ENCODE data around the gene ANKRD11. TPM values are rescaled to one million over a fixed set of nuclear protein-coding genes. Genes with fewer than 3 reads are reported as not detected.

Gene ANKRD11
- total RNA-seq, 1 donor from 2014 or later: 133 TPM

DNA sequence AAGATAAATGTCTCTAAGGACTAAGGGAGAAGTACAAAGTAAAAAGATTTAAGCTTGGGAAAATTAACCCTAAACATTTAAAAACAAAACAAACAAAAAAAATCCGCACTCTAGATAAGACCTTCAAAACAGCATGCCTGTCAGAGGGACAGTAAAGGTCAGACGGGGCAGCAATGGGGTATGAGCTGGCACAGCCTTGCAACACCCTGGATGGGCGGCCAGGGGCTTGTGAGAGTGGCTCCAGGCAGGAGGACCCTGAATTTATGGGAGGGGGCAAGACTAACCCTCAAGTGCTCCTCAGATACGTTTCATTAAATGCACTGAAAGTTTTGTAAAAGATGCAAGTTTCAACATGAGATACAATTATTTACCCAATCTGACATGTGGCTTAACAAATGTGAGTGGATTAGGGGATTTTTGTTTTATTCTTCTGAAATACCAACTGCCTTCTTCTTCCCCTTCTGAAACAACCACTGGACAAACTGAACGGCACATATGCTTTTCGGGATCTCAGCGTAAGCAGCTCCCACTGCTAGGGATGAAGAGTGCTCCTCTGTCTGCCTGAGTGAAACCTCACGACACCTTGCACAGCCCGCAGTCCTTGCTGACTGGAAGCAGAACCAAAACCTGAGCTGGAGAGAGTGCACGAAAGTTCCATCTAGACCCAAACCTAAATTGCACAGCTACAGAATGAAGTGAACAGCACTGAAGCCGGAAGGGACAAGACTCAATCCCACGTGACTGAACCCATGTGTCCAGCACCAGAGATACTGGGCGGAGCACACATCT is 128.4 kb downstream of the ANKRD11 start:
- TF ChIP-seq, protein P1, sequence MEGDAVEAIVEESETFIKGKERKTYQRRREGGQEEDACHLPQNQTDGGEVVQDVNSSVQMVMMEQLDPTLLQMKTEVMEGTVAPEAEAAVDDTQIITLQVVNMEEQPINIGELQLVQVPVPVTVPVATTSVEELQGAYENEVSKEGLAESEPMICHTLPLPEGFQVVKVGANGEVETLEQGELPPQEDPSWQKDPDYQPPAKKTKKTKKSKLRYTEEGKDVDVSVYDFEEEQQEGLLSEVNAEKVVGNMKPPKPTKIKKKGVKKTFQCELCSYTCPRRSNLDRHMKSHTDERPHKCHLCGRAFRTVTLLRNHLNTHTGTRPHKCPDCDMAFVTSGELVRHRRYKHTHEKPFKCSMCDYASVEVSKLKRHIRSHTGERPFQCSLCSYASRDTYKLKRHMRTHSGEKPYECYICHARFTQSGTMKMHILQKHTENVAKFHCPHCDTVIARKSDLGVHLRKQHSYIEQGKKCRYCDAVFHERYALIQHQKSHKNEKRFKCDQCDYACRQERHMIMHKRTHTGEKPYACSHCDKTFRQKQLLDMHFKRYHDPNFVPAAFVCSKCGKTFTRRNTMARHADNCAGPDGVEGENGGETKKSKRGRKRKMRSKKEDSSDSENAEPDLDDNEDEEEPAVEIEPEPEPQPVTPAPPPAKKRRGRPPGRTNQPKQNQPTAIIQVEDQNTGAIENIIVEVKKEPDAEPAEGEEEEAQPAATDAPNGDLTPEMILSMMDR (IDR thresholded peaks at IDR 0.05; ENCODE audit: insufficient read depth, low read length, poor library complexity, severe bottlenecking): no peak
- Histone ChIP-seq H3K4me3 (ENCODE audit: low read depth, low read length) (no peak overlapping the region), H3K27me3 (ENCODE audit: control insufficient read depth, insufficient read depth, low read length) (no peaks in the 10 kb centered on the region), H3K36me3 (ENCODE audit: control insufficient read depth, insufficient read depth, low read length) (no peaks in the 10 kb centered on the region)
- no peak for DNase-seq (ENCODE audit: low read depth)

DNA sequence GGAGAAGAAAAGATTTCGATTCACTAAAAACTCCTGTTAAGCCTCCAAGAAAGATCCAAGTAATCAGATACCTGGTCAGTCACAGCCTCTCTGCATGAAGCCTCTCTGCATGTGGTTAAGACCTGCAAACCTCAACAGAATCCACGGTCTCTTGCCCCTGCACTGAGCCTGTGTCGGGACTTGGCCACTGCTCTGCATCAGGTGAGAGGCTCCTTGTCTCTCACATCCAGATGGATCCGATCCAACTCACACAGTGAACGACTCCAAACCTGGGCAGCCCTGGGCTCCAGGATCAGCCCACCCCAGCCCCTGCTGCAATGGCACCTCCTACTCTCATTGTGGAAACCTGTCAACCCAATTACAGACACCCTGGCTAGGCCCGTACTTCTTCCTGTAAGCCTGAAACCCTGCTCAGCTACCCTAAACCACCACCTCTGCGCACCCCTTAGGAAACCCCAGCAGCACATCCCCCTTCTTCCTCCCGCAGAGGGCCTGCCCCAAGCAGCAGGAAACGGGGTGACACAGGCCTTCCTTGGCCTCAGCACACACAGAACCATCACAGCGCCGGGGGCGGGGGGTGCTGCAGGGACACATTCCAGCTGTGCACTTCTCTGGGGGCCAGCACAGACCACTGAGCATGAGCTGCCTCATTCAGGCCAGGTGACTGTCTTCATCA is 129.5 kb downstream of the ANKRD11 start:
- no peak overlapping the region for H3K4me3 ChIP-seq (ENCODE audit: low read depth, low read length)

DNA sequence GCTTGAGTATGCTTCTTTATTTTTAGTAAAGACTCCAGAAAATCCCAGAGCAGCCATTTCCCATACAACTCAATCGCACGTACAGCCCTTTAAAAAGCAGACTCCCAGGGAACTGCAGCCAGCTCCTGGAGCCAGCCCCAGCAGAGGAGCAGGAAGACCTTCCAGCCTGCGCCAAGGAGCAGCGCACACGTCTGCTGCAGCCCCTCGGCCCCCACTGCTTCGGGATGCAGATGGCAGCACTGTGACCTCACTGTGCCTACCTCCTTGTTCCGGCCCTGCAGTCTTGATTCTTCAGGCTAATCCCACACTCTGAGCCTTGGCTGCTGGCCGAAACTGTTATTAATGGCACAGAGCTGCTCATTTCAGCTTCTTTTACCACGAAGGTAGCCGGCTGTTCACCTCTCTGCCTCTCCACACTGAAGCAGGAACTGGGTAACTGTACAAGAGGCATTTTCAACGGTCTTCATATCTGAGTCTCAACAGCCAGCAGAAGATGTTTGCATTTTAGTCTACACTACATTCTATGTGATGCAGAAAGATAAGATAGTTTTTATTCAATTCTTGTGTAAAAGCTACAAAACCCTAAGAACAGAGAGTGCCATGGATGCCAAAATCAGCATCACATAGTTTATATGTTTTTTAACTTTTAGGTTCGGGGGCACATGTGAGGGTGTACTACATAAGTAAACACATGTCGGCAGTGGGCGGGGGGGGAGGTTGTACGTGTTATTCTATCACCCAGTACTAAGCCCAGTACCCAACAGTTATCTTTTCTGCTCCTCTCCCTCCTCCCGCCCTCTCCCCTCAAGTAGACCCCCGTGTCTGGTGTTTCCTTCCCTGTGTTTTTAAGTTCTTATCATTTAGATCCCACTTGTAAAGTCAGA is 130.9 kb downstream of the ANKRD11 start:
- DNase-seq (ENCODE audit: low read depth): no peak
- Histone ChIP-seq H3K4me3 (ENCODE audit: low read depth, low read length) (no peak overlapping the region), H3K27me3 (ENCODE audit: control insufficient read depth, insufficient read depth, low read length) (no peaks in the 10 kb centered on the region), H3K36me3 (ENCODE audit: control insufficient read depth, insufficient read depth, low read length) (no peaks in the 10 kb centered on the region)
- TF ChIP-seq, protein P1 (IDR thresholded peaks at IDR 0.05; ENCODE audit: insufficient read depth, low read length, poor library complexity, severe bottlenecking): no peak

More for the DNA sequence above, 129.5 kb downstream of the ANKRD11 start:
- TF ChIP-seq, protein P1 (IDR thresholded peaks at IDR 0.05; ENCODE audit: insufficient read depth, low read length, poor library complexity, severe bottlenecking): no peak
- H3K36me3 ChIP-seq (ENCODE audit: control insufficient read depth, insufficient read depth, low read length): no peaks in the 10 kb centered on the region
- no peaks in the 10 kb centered on the region for H3K27me3 ChIP-seq (ENCODE audit: control insufficient read depth, insufficient read depth, low read length)
- no peak for DNase-seq (ENCODE audit: low read depth)

DNA sequence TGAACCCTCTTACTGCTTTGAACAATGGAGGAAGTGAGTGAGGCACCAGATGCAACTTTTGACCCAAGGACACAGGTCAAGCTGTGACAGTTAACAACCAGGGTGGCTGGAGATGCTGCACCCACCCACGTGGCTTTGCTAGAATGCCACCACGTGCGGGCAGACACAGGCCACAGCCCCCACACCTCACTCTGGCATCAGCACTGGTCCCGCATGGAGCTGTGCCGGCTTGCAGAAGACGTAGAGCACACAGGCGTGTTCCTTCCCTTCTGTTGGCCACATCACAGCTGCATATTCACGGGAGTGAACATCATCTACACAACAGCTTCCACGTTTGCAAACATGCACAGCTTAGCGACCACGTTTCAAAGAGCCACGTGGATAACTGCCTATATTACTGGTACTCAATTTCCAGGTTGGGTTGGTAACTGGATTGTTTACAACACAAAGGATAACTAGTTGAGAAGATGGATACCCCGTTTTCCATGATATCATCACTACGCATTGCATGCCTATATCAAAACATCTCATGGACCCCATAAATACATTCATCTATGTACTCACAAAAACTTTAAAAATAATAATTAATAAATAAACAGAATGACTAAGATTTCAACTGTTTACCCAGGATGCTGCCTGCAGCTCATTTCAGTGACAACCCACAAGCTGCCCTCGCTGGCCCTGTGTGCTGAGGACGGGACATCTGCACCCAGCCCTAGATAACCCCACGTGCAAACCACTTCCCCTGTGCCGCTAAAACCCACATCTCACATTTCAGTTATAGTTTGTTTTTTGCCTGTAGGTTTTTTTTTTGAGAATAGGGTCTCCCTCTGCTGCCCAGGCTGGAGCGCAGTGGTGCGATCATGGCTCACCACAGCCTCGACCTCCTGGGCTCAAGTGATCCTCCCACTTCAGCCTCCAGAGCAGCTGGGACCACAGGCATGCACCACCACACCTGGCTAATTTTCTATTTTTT is 132.0 kb downstream of the ANKRD11 start:
- Histone ChIP-seq H3K27me3 (ENCODE audit: control insufficient read depth, insufficient read depth, low read length) (no peaks in the 10 kb centered on the region), H3K4me3 (ENCODE audit: low read depth, low read length) (no peak overlapping the region), H3K36me3 (ENCODE audit: control insufficient read depth, insufficient read depth, low read length) (no peaks in the 10 kb centered on the region)
- TF ChIP-seq, protein P1 (IDR thresholded peaks at IDR 0.05; ENCODE audit: insufficient read depth, low read length, poor library complexity, severe bottlenecking): no peak
- DNase-seq (ENCODE audit: low read depth): no peak

Measured in kidney epithelial cell (primary cell).